Pancreas (tissue), 10 donors: ENCODE measurements around the gene PPIE. TPM values are rescaled to one million over a fixed set of nuclear protein-coding genes. Genes with fewer than 3 reads are reported as not detected.

Source experiments
- ATAC-seq, 4 donors: fragments of 200-7000 bp; cut with Tn5 transposase; one replicate each; pipeline versions ENCODE4 v1.8.0 to v1.9.1; 2020; ENCODE audit warnings: mild to moderate bottlenecking in 4 of 4, moderate library complexity in 4 of 4
- DNase-seq, 6 donors: peaks; one replicate each; pipeline ENCODE4 v3.0.0-alpha.2; 2020
- FAIRE-seq: peaks from 2 replicates; lab custom pipeline; 2012; peaks lifted over from hg19 to GRCh38; lab: Jason Lieb, UNC
- H3K27ac ChIP-seq, 4 donors: fragments of 200-600 bp; sonication (generic); 1 replicate in 3 of 4; 2 replicates in 1 of 4; pipeline versions ENCODE4 v1.5.0 to v1.8.0; 2020
- H3K27me3 ChIP-seq, 4 donors: fragments of 200-600 bp; one replicate each; pipeline ENCODE4 v1.8.0; 2021
- H3K36me3 ChIP-seq, 3 donors: fragments of 200-600 bp; sonication (generic) in 1 of 3; one replicate each; pipeline versions ENCODE4 v1.5.0 to v1.8.0; 2020 to 2021
- H3K4me1 ChIP-seq, 3 donors: fragments of 200-600 bp; one replicate each; pipeline ENCODE4 v1.8.0; 2021
- H3K4me3 ChIP-seq, 4 donors: fragments of 200-600 bp; sonication (generic) in 2 of 4; one replicate each; pipeline versions ENCODE4 v1.5.0 to v1.8.0; 2020 to 2021
- H3K9me3 ChIP-seq, 4 donors: fragments of 200-600 bp; one replicate each; pipeline ENCODE4 v1.8.0; 2021
- CTCF ChIP-seq, 4 donors: fragments of 200-600 bp; sonication (generic) in 3 of 4; IDR thresholded peaks; one replicate each; pipeline versions ENCODE4 v1.5.0 to v1.8.0; 2021; ENCODE audit warnings: antibody characterized with exemption in 4 of 4
- WGBS, 2 donors: extraction: QIAGEN DNeasy Blood & Tissue Kit; methylation state at CpG; one replicate each; pipeline ENCODE4 v1.1.7; 2013; 5-methylcytosine and 5-hydroxymethylcytosine counted together
- intact Hi-C, 3 donors: fragments of 100-400 bp; cut with DNase I; formaldehyde crosslinking; loops; one replicate each; pipeline versions ENCODE4 v1.11.1 to v1.14.2; 2022
- polyA plus RNA-seq, 2 donors: library from polyadenylated mRNA; stranded (reverse); fragments of 200-250 nt; gene quantifications; one replicate each; pipeline ENCODE4 v1.2.3, GENCODE V29; 2013
- total RNA-seq, 6 donors: library from RNA; stranded (reverse); fragmentation: NEBNext Ultra II Directional in 4 of 6; extraction: Animal tissue kit (Norgen Biotek cat#: 25700) in 4 of 6; gene quantifications; one replicate each; pipeline versions ENCODE4 v1.2.1 to v1.2.4, GENCODE V29; 2021 to 2023
- donor health status: healthy with polysubstance abuse.
- donor health status: DM: no; HTN: no; CAD: no; lungs with moderate emphysema.
- donor health status: DM: no; HTN: no; CAD: no.
- donor health status: control.
- donor health status: control.
- donor health status: Bipolar disorder and iron deficiency.
- donor health status: DM: yes; HTN: yes; CAD: no.
- donor health status: DM: no; HTN: no; CAD: no.
- donor health status: DM: no; HTN: no; CAD: no.
- donor health status: DM: yes; HTN: yes; CAD: no.

PPIE gene
- total and polyA plus RNA-seq, 8 donors: 18.1 to 42.5 (median 27.1) TPM

DNA sequence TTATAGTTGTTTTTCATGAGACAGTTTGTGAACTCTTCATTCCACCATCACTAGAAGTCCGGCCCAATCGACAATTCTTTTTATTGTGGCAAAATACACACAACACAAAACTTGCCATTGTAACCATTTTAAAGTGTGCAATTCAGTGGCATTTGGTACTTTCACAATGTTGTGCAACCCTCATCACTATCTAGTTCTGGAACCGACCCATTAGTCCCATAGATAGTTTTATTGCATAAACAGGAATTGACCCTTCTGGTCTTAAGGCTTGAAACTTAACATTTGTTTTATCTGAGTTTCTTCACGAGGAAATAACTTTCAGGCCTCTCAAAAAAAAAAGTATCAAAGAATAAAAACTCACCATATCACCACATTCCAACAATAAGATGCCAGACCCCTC, 8.8 kb upstream of the PPIE start:
- ATAC-seq: no peak
- no peak for FAIRE-seq
- Histone ChIP-seq H3K27me3 (no peaks in the 10 kb centered on the region), H3K9me3 (no peaks in the 10 kb centered on the region), H3K36me3 (no peaks in the 10 kb centered on the region), H3K27ac (no peak overlapping the region), H3K4me1 (peaks cover 6 to 13% (median 11%) of the 10 kb centered on the region in 3 donors), H3K4me3 (no peak overlapping the region)
- no peak for TF ChIP-seq CTCF (IDR thresholded peaks at IDR 0.05)
- WGBS, 2 donors: 43 to 67% methylated on average over 4 of the region's 4 CpGs
- intact Hi-C loops: no loop called here
- no peak for DNase-seq

GRCh38 chr1:39732730-39733129, 6.0 kb upstream of the PPIE start:
- DNase-seq (peak in 3 of 6 donors; percentile 34 to 55 (median 49)), FAIRE-seq (no peak), ATAC-seq (peak; percentile 66 to 75 (median 70))
- Histone ChIP-seq H3K9me3 (no peaks in the 10 kb centered on the region), H3K4me1 (peaks cover 6 to 13% (median 11%) of the 10 kb centered on the region in 3 donors), H3K36me3 (no peaks in the 10 kb centered on the region), H3K27me3 (no peaks in the 10 kb centered on the region), H3K4me3 (no peak overlapping the region), H3K27ac (peak overlapping the region; percentile 65 to 89 (median 80))
- TF ChIP-seq CTCF (IDR thresholded peaks at IDR 0.05): no peak
- intact Hi-C loops: no loop called here
- WGBS, 2 donors: 25 to 31% methylated on average over 3 of the region's 3 CpGs

- peak; percentile 75 to 96 (median 92) for DNase-seq
- Histone ChIP-seq H3K27ac (peak overlapping the region; percentile 65 to 89 (median 80)), H3K27me3 (no peaks in the 10 kb centered on the region), H3K9me3 (no peaks in the 10 kb centered on the region), H3K4me3 (no peak overlapping the region), H3K4me1 (peaks cover 7 to 13% (median 11%) of the 10 kb centered on the region in 3 donors), H3K36me3 (no peaks in the 10 kb centered on the region)
- no peak for TF ChIP-seq CTCF (IDR thresholded peaks at IDR 0.05)
- peak; percentile 93 to 95 (median 95) for ATAC-seq
- no peak for FAIRE-seq
- WGBS, 2 donors: 16 to 25% methylated on average over 7 of the region's 7 CpGs
- intact Hi-C loops: no loop called here
Measured at GRCh38 chr1:39733161-39733560, 5.5 kb upstream of the PPIE start.

DNA sequence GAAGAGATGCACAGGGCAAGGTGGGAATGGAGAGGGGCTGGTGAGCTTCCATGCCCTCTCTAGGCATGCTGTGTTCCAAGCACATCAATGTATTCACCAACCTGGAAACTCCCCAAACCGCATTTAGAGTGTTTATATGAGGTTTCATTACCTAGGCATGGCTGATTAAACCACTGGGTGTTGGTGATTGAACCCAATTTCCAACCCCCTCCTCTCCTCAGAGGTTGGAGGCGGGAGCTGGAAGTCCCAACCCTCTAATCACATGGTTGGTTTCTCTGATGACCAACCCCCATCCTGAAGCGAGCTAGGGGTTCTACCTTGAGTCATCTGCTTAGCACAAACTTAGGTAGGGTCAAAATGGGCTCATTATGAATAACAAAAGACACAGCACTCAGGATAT, 3.0 kb upstream of the PPIE start:
- no peak overlapping the region for H3K27ac ChIP-seq
- DNase-seq (no peak), FAIRE-seq (no peak), ATAC-seq (no peak)
- peaks cover 23 to 28% (median 24%) of the 10 kb centered on the region in 3 donors for H3K4me1 ChIP-seq
- H3K9me3 ChIP-seq: no peaks in the 10 kb centered on the region
- no peaks in the 10 kb centered on the region for H3K36me3 ChIP-seq
- TF ChIP-seq CTCF (IDR thresholded peaks at IDR 0.05): no peak
- WGBS, 2 donors: 89 to 91% methylated on average over 3 of the region's 3 CpGs
- H3K4me3 ChIP-seq: no peak overlapping the region
- no peaks in the 10 kb centered on the region for H3K27me3 ChIP-seq
- intact Hi-C loops: no loop called here

- intact Hi-C loops: no loop called here
- DNase-seq: no peak
Measured at GRCh38 chr1:39737546-39738169, 1.0 kb upstream of the PPIE start.

More at GRCh38 chr1:39737546-39738169, 1.0 kb upstream of the PPIE start:
- no peak overlapping the region for H3K27ac ChIP-seq
- H3K27me3 ChIP-seq: no peaks in the 10 kb centered on the region
- 83 to 84% methylated on average over 9 of the region's 9 CpGs for WGBS, 2 donors
- H3K9me3 ChIP-seq: no peaks in the 10 kb centered on the region
- no peak overlapping the region for H3K4me3 ChIP-seq
- FAIRE-seq (no peak), ATAC-seq (no peak)
- H3K4me1 ChIP-seq: peaks cover 19 to 26% (median 23%) of the 10 kb centered on the region in 3 donors
- TF ChIP-seq CTCF (IDR thresholded peaks at IDR 0.05): no peak
- peaks cover 0 to 13% (median 0%) of the 10 kb centered on the region in 3 donors for H3K36me3 ChIP-seq
